Ramos (cell line): ENCODE data around the gene STXBP1.

ENCODE experiments used
- in situ Hi-C: fragments of 300-500 bp; cut with MboI; formaldehyde crosslinking; loops from one replicate; pipeline ENCODE4 v1.14.3; 2022; ENCODE audit warnings: low sequenced_read_pairs; ENCODE audit not compliant: unreplicated experiment

STXBP1 gene

GRCh38 chr9:127644146-127644827 is 32.2 kb downstream of the STXBP1 start:
- in situ Hi-C loops = no loop called here

- in situ Hi-C loops = no loop called here
Observed at GRCh38 chr9:127644943-127645342, 32.9 kb downstream of the STXBP1 start.

GRCh38 chr9:127647451-127647850 is 35.4 kb downstream of the STXBP1 start:
- in situ Hi-C loops = no loop called here

- in situ Hi-C loops = no loop called here
Observed at GRCh38 chr9:127650518-127650917, 38.4 kb downstream of the STXBP1 start.

- in situ Hi-C loops = no loop called here
Observed at GRCh38 chr9:127651697-127652610, 39.9 kb downstream of the STXBP1 start.

GRCh38 chr9:127652733-127653132 is 40.7 kb downstream of the STXBP1 start:
- in situ Hi-C loops = no loop called here

- in situ Hi-C loops = no loop called here
Observed at GRCh38 chr9:127654619-127655018, 42.5 kb downstream of the STXBP1 start.

GRCh38 chr9:127658428-127658827 is 46.4 kb downstream of the STXBP1 start:
- in situ Hi-C loops = no loop called here

- in situ Hi-C loops = no loop called here
Observed at GRCh38 chr9:127660886-127661741, 49.0 kb downstream of the STXBP1 start.

- in situ Hi-C loops = no loop called here
Observed at GRCh38 chr9:127662617-127663016, 50.5 kb downstream of the STXBP1 start.

GRCh38 chr9:127664324-127664677 is 52.2 kb downstream of the STXBP1 start:
- in situ Hi-C loops = no loop called here

GRCh38 chr9:127664678-127665507 is 52.8 kb downstream of the STXBP1 start:
- in situ Hi-C loops = no loop called here

- in situ Hi-C loops = no loop called here
Observed at GRCh38 chr9:127667127-127667844, 55.2 kb downstream of the STXBP1 start.

- in situ Hi-C loops = no loop called here
Observed at GRCh38 chr9:127667906-127668305, 55.8 kb downstream of the STXBP1 start.

- in situ Hi-C loops = no loop called here
Observed at GRCh38 chr9:127673234-127673633, 61.2 kb downstream of the STXBP1 start.

- in situ Hi-C loops = no loop called here
Observed at GRCh38 chr9:127676638-127677037, 64.6 kb downstream of the STXBP1 start.

GRCh38 chr9:127679506-127679905 is 67.4 kb downstream of the STXBP1 start:
- in situ Hi-C loops = no loop called here

GRCh38 chr9:127680226-127680625 is 68.1 kb downstream of the STXBP1 start:
- in situ Hi-C loops = no loop called here

GRCh38 chr9:127680846-127681245 is 68.8 kb downstream of the STXBP1 start:
- in situ Hi-C loops = no loop called here
